NCI-H2196 (cell line): ENCODE measurements around the gene CA12.

ENCODE experiments used
- DNase-seq: peaks from one replicate; lab custom pipeline; 2025; ENCODE audit not compliant: unreplicated experiment; lab: John Stamatoyannopoulos, UW

Gene CA12

GRCh38 chr15:63402498-63403253 is 21.0 kb upstream of the CA12 start:
- peak; percentile 23 for DNase-seq

- no peak for DNase-seq
These were observed 20.3 kb upstream of the CA12 start for GRCh38 chr15:63401714-63402497.

- DNase-seq: no peak
These were observed 19.4 kb upstream of the CA12 start for GRCh38 chr15:63401078-63401477.

GRCh38 chr15:63398456-63398855 is 16.8 kb upstream of the CA12 start:
- no peak for DNase-seq

GRCh38 chr15:63396152-63396928 is 14.7 kb upstream of the CA12 start:
- DNase-seq: no peak

GRCh38 chr15:63395730-63396151 is 14.1 kb upstream of the CA12 start:
- no peak for DNase-seq

GRCh38 chr15:63392361-63393009 is 10.8 kb upstream of the CA12 start:
- DNase-seq: no peak

GRCh38 chr15:63391669-63392360 is 10.2 kb upstream of the CA12 start:
- no peak for DNase-seq

GRCh38 chr15:63390689-63391088 is 9.0 kb upstream of the CA12 start:
- DNase-seq: no peak

- DNase-seq: peak; percentile 84
These were observed 8.4 kb upstream of the CA12 start for GRCh38 chr15:63389902-63390670.

GRCh38 chr15:63388511-63388910 is 6.9 kb upstream of the CA12 start:
- no peak for DNase-seq

- DNase-seq: no peak
These were observed 6.3 kb upstream of the CA12 start for GRCh38 chr15:63387748-63388493.

- DNase-seq: no peak
These were observed 4.4 kb upstream of the CA12 start for GRCh38 chr15:63385911-63386531.

- DNase-seq: no peak
These were observed 3.3 kb upstream of the CA12 start for GRCh38 chr15:63384906-63385305.

GRCh38 chr15:63382966-63383710 is 1.5 kb upstream of the CA12 start:
- no peak for DNase-seq

- no peak for DNase-seq
These were observed 801 bp downstream of the CA12 start for GRCh38 chr15:63380808-63381282.

GRCh38 chr15:63380151-63380807 is 1.4 kb downstream of the CA12 start:
- DNase-seq: no peak
